Panc1 (cell line): Measurements from ENCODE around the gene C19orf81.

ENCODE experiments used
- POLR2AphosphoS5 ChIP-seq: IDR thresholded peaks from 2 replicates; pipeline ENCODE4 v1.6.1; 2012; ENCODE audit warnings: mild to moderate bottlenecking, low read depth, low read length, moderate library complexity
- TF ChIP-seq, protein P1 (sequence below): fragments of 450-650 bp; IDR thresholded peaks from 2 replicates; pipeline ENCODE4 v1.5.1; 2017; ENCODE audit warnings: mild to moderate bottlenecking
- TF ChIP-seq, protein P2 (sequence below), 2 experiments: IDR thresholded peaks; 2 replicates each; pipeline ENCODE4 v1.6.1; 2011 to 2012; ENCODE audit warnings: low read depth in 2 of 2, control low read depth in 1 of 2, low read length in 1 of 2, mild to moderate bottlenecking in 1 of 2, moderate library complexity in 1 of 2; ENCODE audit not compliant: insufficient read depth in 1 of 2

DNA sequence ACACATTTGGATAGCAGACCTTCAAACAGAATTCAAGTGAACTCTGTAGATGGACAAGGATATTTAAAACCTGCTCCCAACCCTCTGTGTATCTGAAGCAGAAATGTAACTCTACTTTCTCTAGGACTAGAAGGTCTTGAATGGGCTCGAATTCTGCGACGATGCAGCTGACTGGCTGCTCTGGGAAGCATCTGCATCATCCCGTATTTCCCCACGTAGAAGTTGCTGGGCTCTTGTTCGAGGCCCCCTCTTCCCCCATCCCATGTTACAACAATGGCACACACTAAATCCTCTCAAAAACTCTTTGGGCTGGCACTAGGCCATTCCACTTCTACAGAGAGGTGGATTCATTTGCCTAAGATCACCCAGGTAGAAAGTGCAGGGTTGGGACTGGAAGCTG is 15.0 kb downstream of the C19orf81 start:
- TF ChIP-seq POLR2AphosphoS5 = no peak
- TF ChIP-seq, protein P1, sequence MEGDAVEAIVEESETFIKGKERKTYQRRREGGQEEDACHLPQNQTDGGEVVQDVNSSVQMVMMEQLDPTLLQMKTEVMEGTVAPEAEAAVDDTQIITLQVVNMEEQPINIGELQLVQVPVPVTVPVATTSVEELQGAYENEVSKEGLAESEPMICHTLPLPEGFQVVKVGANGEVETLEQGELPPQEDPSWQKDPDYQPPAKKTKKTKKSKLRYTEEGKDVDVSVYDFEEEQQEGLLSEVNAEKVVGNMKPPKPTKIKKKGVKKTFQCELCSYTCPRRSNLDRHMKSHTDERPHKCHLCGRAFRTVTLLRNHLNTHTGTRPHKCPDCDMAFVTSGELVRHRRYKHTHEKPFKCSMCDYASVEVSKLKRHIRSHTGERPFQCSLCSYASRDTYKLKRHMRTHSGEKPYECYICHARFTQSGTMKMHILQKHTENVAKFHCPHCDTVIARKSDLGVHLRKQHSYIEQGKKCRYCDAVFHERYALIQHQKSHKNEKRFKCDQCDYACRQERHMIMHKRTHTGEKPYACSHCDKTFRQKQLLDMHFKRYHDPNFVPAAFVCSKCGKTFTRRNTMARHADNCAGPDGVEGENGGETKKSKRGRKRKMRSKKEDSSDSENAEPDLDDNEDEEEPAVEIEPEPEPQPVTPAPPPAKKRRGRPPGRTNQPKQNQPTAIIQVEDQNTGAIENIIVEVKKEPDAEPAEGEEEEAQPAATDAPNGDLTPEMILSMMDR = no peak
- TF ChIP-seq, protein P2, sequence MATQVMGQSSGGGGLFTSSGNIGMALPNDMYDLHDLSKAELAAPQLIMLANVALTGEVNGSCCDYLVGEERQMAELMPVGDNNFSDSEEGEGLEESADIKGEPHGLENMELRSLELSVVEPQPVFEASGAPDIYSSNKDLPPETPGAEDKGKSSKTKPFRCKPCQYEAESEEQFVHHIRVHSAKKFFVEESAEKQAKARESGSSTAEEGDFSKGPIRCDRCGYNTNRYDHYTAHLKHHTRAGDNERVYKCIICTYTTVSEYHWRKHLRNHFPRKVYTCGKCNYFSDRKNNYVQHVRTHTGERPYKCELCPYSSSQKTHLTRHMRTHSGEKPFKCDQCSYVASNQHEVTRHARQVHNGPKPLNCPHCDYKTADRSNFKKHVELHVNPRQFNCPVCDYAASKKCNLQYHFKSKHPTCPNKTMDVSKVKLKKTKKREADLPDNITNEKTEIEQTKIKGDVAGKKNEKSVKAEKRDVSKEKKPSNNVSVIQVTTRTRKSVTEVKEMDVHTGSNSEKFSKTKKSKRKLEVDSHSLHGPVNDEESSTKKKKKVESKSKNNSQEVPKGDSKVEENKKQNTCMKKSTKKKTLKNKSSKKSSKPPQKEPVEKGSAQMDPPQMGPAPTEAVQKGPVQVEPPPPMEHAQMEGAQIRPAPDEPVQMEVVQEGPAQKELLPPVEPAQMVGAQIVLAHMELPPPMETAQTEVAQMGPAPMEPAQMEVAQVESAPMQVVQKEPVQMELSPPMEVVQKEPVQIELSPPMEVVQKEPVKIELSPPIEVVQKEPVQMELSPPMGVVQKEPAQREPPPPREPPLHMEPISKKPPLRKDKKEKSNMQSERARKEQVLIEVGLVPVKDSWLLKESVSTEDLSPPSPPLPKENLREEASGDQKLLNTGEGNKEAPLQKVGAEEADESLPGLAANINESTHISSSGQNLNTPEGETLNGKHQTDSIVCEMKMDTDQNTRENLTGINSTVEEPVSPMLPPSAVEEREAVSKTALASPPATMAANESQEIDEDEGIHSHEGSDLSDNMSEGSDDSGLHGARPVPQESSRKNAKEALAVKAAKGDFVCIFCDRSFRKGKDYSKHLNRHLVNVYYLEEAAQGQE (IDR thresholded peaks at IDR 0.05; ENCODE audit: insufficient read depth in 1 of 2, low read depth in 2 of 2, low read length in 1 of 2) = no peak
